Measurements from ENCODE around the gene TTYH2. TPM values are rescaled to one million over a fixed set of nuclear protein-coding genes. Genes with fewer than 3 reads are reported as not detected.

Gene TTYH2
- total RNA-seq, 1 experiment from 2014 or later = 1.5 TPM

DNA sequence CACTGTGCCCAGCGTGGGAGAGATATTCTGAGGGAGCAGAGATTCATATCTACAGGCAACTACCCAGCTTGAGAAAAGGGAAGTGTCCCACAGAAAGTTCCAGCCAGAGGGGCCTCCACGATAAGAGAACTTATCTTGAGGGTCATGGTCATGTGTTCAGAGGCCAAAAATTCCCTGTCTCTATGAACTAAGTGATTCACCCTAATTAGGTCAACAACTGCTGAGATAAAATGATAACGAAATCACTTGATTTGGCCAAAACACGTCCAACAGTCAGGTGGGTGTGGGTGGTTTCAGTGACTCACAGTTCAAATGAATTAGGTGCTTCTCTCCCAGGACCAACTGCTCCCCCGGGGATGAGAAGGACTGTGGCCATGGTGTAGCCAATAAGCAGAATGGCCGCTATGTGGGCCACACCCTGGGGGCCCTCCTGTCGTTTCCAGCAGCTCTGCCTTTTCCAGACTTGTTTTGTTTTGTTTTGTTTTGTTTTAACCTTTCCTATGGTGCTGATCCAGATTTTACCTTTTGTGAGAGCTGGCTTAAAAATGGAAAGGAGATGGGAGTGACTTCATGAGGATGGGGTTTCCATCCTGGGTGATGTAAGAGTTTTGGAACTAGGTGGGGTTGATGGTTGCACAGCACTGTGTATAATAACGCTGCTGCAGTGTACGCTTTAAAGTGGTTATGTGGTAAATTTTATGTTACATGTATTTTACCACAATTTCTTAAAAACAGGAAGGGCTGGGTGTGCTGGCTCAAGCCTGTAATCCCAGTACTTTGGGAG, 69.4 kb downstream of the TTYH2 start:
- Histone ChIP-seq H3K9me2 (ENCODE audit: insufficient read depth) (no peaks in the 10 kb centered on the region), H3K36me3 (ENCODE audit: low read depth) (no peaks in the 10 kb centered on the region), H3K27ac (no peak overlapping the region), H3K4me2 (no peak overlapping the region), H3F3A (ENCODE audit: insufficient read depth, low read depth) (no peaks in the 10 kb centered on the region), H3K4me1 (replicated peaks; ENCODE audit: insufficient read depth) (no peaks in the 10 kb centered on the region; the same call in 1 of the 2 replicates), H3K27me3 (ENCODE audit: insufficient read depth, low read depth) (peaks cover 43% of the 10 kb centered on the region), H3K79me2 (ENCODE audit: low read depth) (no peaks in the 10 kb centered on the region), H3K4me3 (no peak overlapping the region), H3K9me3 (ENCODE audit: insufficient read depth, low read depth) (no peaks in the 10 kb centered on the region), H2AFZ (no peak overlapping the region), H4K20me1 (ENCODE audit: insufficient read depth) (no peaks in the 10 kb centered on the region)
- ChIA-PET POLR2A (ENCODE audit: unreplicated experiment) (no interaction called here), CTCF (interaction anchor here (0.6 kb wide), 2 partner anchors 22 to 161 kb away, joined by 4 to 13 read pairs; no protein-coding TSS in a partner anchor)
- DNase-seq = no peak
- intact Hi-C loops (cut with micrococcal nuclease; ENCODE audit: unreplicated experiment) = loop anchor here (5.0 kb wide), 1 partner anchor 70 kb away; the partner anchor contains the start of gene TTYH2
- TF ChIP-seq EZH2 (IDR thresholded peaks at IDR 0.05; ENCODE audit: low read depth) = no peak
- TF ChIP-seq, protein P1, sequence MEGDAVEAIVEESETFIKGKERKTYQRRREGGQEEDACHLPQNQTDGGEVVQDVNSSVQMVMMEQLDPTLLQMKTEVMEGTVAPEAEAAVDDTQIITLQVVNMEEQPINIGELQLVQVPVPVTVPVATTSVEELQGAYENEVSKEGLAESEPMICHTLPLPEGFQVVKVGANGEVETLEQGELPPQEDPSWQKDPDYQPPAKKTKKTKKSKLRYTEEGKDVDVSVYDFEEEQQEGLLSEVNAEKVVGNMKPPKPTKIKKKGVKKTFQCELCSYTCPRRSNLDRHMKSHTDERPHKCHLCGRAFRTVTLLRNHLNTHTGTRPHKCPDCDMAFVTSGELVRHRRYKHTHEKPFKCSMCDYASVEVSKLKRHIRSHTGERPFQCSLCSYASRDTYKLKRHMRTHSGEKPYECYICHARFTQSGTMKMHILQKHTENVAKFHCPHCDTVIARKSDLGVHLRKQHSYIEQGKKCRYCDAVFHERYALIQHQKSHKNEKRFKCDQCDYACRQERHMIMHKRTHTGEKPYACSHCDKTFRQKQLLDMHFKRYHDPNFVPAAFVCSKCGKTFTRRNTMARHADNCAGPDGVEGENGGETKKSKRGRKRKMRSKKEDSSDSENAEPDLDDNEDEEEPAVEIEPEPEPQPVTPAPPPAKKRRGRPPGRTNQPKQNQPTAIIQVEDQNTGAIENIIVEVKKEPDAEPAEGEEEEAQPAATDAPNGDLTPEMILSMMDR (conservative IDR thresholded peaks at IDR 0.05) = no peak
- no TSS peak for BruUV-seq (replicated peaks)

DNA sequence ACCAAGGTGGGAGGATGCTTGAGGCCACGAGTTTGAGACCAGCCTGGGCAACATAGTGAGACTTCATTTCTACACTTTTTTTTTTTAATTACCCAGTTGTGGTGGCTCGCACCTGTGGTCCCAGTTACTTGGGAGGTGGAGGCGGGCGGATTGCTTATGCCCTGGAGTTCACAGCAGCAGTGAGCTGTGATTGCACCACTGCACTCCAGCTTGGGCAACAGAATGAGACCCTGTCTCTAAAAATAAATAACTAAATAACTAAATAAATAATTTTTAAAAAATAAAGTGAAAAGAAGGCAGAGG, 70.0 kb downstream of the TTYH2 start:
- H3K79me2 ChIP-seq (ENCODE audit: low read depth) = no peaks in the 10 kb centered on the region
- no peaks in the 10 kb centered on the region for H3K9me3 ChIP-seq (ENCODE audit: insufficient read depth, low read depth)
- intact Hi-C loops (cut with micrococcal nuclease; ENCODE audit: unreplicated experiment) = loop anchor here (5.0 kb wide), 1 partner anchor 71 kb away; the partner anchor contains the start of gene TTYH2
- H4K20me1 ChIP-seq (ENCODE audit: insufficient read depth) = no peaks in the 10 kb centered on the region
- H2AFZ ChIP-seq = no peak overlapping the region
- H3K4me1 ChIP-seq (replicated peaks; ENCODE audit: insufficient read depth) = no peaks in the 10 kb centered on the region; the same call in 1 of the 2 replicates
- H3K27ac ChIP-seq = no peak overlapping the region
- H3K36me3 ChIP-seq (ENCODE audit: low read depth) = no peaks in the 10 kb centered on the region
- no peak overlapping the region for H3K4me3 ChIP-seq
- ChIA-PET POLR2A (ENCODE audit: unreplicated experiment) (no interaction called here), CTCF (interaction anchor here (0.6 kb wide), 1 partner anchor 160 kb away, joined by 13 read pairs; no protein-coding TSS in a partner anchor)
- no peak for DNase-seq
- BruUV-seq (replicated peaks) = no TSS peak
- H3F3A ChIP-seq (ENCODE audit: insufficient read depth, low read depth) = no peaks in the 10 kb centered on the region
- peaks cover 43% of the 10 kb centered on the region for H3K27me3 ChIP-seq (ENCODE audit: insufficient read depth, low read depth)
- no peak for TF ChIP-seq EZH2 (IDR thresholded peaks at IDR 0.05; ENCODE audit: low read depth)
- H3K9me2 ChIP-seq (ENCODE audit: insufficient read depth) = no peaks in the 10 kb centered on the region
- H3K4me2 ChIP-seq = no peak overlapping the region

DNA sequence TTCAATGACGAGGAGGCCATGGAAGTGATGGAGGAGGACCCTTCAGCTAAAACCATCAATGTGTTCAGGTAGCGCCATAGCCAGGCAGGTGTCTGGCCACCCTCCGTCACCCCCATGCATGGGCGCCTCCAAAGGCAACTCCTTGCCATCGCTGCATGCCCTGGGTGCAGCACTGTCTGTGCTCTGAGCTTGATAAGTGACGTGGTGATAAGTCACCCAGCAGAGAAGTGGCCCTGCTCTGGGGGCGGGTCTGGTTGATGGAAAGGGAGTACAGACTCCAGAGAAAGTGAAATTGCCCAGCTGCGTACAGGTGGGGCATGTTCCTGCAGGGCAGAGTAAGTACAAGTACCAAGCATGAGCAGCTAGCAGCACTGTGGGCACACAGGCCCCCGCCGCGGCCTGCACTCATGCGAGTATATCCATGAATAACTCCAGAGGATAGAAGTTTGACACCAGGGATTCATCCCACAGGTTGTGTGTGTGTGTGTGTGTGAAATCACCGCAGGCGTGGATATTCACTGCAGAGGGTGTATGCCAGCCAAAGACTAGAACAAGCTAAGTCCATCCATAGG, 73.7 kb downstream of the TTYH2 start:
- no peaks in the 10 kb centered on the region for H3K9me3 ChIP-seq (ENCODE audit: insufficient read depth, low read depth)
- ChIA-PET CTCF (no interaction called here), POLR2A (ENCODE audit: unreplicated experiment) (no interaction called here)
- H2AFZ ChIP-seq = no peak overlapping the region
- BruUV-seq (replicated peaks) = no TSS peak
- no peak overlapping the region for H3K27ac ChIP-seq
- intact Hi-C loops (cut with micrococcal nuclease; ENCODE audit: unreplicated experiment) = no loop called here
- no peaks in the 10 kb centered on the region; the same call in 1 of the 2 replicates for H3K4me1 ChIP-seq (replicated peaks; ENCODE audit: insufficient read depth)
- H3K9me2 ChIP-seq (ENCODE audit: insufficient read depth) = no peaks in the 10 kb centered on the region
- no peak for DNase-seq
- no peaks in the 10 kb centered on the region for H3K36me3 ChIP-seq (ENCODE audit: low read depth)
- H3K4me3 ChIP-seq = no peak overlapping the region
- H3K27me3 ChIP-seq (ENCODE audit: insufficient read depth, low read depth) = peaks cover 55% of the 10 kb centered on the region
- TF ChIP-seq EZH2 (IDR thresholded peaks at IDR 0.05; ENCODE audit: low read depth) = no peak
- H3F3A ChIP-seq (ENCODE audit: insufficient read depth, low read depth) = no peaks in the 10 kb centered on the region
- no peaks in the 10 kb centered on the region for H4K20me1 ChIP-seq (ENCODE audit: insufficient read depth)
- no peaks in the 10 kb centered on the region for H3K79me2 ChIP-seq (ENCODE audit: low read depth)
- H3K4me2 ChIP-seq = no peak overlapping the region

DNA sequence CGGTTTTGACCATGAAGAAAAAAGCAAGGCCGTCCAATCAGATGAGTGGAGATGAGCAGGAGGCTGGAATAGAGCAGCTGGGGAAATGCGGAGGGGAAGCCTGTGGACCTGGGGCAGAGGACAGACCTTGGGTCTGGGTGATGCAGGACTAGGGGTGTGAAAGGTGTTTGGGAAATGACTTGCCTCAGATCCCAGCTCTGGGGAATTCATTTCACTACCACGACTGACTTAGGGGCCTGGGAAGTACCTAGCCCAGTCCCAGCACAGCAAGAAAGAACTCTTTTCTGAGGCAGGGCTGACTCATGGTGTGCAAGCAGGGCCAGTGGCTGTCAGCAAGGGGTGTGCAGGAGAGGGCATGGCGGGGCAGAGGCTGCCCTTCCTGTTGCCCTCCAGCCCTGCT, 75.4 kb downstream of the TTYH2 start:
- Histone ChIP-seq H3K27me3 (ENCODE audit: insufficient read depth, low read depth) (peaks cover 59% of the 10 kb centered on the region), H3K9me3 (ENCODE audit: insufficient read depth, low read depth) (no peaks in the 10 kb centered on the region), H3K4me2 (no peak overlapping the region), H4K20me1 (ENCODE audit: insufficient read depth) (no peaks in the 10 kb centered on the region), H2AFZ (no peak overlapping the region), H3K36me3 (ENCODE audit: low read depth) (no peaks in the 10 kb centered on the region), H3K79me2 (ENCODE audit: low read depth) (no peaks in the 10 kb centered on the region), H3K27ac (no peak overlapping the region), H3K4me3 (no peak overlapping the region), H3K4me1 (replicated peaks; ENCODE audit: insufficient read depth) (no peaks in the 10 kb centered on the region), H3K9me2 (ENCODE audit: insufficient read depth) (no peaks in the 10 kb centered on the region), H3F3A (ENCODE audit: insufficient read depth, low read depth) (no peaks in the 10 kb centered on the region)
- DNase-seq = no peak
- intact Hi-C loops (cut with micrococcal nuclease; ENCODE audit: unreplicated experiment) = no loop called here
- CTCF ChIA-PET = no interaction called here
- POLR2A ChIA-PET (ENCODE audit: unreplicated experiment) = no interaction called here
- BruUV-seq (replicated peaks) = no TSS peak
- TF ChIP-seq, protein P1 (conservative IDR thresholded peaks at IDR 0.05) = no peak
- no peak for TF ChIP-seq EZH2 (IDR thresholded peaks at IDR 0.05; ENCODE audit: low read depth)
